Ecto neural progenitor cell (in vitro differentiated cells): ENCODE measurements around the gene EPB41L1.
A peak's percentile ranks its signal among the peaks of the same experiment; 100 is the strongest.
"Not testable (repeated sequence)": the region's sequence is repeated elsewhere in the genome, so short reads cannot be mapped to it uniquely, and the experiment has no call there.

ENCODE experiments used
- DNase-seq: peaks from one replicate; pipeline ENCODE4 v3.0.0-alpha.2; 2018; ENCODE audit warnings: low spot score

Gene EPB41L1

DNA sequence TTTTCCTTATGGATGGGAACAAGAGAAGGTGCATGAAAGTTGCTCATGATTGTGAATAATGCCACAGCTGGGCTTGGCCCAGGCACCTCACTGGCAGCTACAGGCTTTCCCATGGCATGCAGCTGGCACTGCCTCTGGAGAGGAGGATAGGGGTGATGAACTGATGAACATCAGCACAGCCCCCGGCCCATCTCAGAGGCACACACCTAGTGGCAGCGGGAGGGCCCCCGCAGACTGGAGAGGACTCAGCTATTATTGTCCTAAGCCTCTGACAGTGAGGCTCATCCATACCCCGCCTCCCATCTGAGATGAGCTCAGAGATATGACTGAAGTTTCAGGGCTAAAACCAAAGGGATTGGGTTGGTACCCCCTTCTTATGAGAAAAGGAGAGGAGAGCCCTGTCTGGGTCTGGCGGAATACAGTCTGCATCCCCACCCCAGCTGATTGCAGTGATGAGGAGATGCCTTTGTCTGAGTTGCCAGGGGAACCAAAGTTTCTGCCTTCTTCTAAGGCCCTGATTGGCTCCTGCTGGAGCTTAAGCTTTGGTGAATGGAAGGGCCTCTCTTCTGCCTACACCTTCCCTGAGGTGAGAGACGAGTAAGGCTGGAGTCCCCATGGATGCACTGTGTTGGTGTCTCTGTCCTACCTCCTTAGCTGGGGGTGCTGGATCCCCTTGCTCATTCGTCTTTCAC, 27.6 kb upstream of the EPB41L1 start:
- DNase-seq, result peak; percentile 69

- DNase-seq, result no peak
Measured at GRCh38 chr20:36128463-36129159, 25.9 kb upstream of the EPB41L1 start.

DNA sequence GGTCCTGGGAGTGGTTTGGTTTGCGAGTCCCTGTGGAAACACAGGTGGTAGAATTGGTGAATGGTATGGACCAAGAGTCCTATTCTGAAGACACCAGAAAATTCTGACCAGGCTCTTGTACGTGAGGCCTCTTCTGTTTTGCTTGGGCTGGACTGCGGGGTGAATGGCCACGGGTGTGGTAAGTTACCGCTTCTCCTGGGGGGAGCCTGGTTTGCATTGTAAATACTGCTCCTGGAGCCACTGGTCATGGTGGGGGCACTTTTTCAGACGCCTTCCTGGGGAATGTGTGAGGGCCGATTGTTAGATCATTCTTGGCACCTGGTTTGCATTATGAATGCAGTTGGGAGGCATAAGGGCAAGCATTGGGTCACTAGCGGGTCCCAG, 25.4 kb upstream of the EPB41L1 start:
- DNase-seq, result no peak

GRCh38 chr20:36130390-36130789, 24.1 kb upstream of the EPB41L1 start:
- no peak for DNase-seq

- no peak for DNase-seq
Measured at GRCh38 chr20:36132802-36133211, 21.7 kb upstream of the EPB41L1 start.

DNA sequence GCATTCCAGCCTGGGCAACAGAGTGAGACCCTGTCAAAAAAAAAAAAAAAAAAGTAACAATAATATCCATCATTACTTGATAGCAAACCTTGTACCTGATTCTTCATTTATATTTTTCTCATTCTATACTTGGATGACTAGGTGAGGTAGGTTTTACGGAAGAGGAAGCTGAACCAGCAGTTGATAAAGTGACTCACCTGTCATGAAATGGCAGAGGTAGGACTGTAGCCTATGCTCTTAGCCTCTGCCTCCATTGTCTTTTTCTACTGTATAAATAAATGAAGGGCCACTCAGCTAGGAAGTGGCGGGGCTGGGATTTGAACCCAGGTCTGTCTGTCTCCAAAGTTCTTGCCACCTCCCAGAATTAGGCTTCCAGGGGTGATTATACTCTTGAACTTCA, 20.7 kb upstream of the EPB41L1 start:
- DNase-seq, result no peak

DNA sequence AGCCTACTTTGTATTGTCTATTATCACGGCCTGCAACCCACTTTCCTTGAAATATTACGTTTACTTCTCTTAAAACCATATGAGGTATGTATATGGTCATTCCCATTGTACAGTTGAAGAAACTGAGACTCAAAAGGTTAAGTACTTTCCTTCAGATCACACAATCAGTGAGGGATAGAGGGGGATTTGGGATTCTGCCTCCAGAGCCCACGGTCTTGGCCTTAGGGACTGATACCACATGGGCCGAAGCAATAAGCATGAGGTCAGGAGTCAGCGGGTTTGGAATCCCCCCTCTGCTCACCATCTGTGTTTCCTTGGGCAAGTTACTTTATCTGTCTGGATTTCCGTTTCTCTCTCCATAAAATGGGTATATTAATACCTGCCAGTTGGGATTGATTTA, 19.4 kb upstream of the EPB41L1 start:
- DNase-seq, result no peak

DNA sequence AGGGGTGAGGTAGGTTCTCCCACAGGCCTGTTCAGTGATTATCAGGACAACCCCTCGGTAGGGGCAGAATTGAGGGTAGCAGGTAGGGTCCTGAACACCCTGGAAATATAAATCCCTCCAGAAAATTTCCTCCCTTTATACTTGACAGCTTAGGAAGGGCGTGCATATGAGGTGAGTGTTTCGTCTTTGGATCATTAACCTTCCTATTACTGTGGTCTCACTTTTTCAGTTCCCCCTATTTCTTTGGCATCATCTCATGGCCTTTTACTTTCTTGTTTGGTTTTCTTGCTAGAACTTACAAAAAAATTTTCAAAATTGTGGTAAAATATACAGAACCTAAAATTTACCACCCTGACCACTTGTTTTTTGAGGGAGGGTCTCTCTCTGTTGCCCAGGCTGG, 18.7 kb upstream of the EPB41L1 start:
- DNase-seq, result no peak

- not testable (repeated sequence) for DNase-seq
Measured at GRCh38 chr20:36137313-36137712, 17.2 kb upstream of the EPB41L1 start.

DNA sequence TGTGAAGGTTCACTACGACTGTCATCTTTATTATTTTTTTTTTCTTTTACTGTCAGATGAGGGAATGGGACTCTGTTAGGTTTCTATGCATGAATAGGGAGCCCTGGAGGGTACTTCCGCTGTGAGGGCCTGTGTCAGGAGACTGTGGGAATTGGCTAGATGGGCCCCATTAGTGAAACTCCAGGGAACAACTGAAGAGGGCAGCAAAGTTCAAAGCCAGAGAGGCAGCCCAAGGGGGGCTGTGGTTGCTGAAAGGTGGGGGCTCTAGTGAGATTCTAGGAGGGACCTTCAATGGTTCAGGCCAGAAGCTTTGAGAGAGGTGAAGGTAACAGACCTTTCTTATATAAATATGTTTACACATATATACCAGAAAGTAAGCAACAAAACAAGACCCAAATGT, 13.2 kb upstream of the EPB41L1 start:
- no peak for DNase-seq

DNA sequence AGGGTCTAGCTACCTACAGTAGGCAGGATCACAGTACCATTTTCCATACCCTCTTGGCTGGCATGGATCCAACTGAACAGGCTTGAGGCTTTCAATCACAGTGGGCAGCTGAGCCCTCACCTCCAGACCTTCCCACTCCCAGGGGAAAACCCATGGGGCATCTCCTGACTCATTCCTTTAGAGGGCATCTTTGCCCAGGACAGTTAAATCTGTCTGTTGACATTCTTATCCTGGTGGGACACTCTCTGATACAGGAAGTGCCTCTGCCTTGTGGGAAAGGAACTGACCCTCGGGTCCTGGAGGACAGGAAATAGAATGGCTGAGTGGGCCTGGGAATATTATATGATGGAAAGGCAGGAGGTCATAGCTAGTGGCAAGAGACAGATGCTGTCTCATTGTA, 10.2 kb upstream of the EPB41L1 start:
- DNase-seq, result no peak

- DNase-seq, result no peak
Measured at GRCh38 chr20:36145877-36146707, 8.4 kb upstream of the EPB41L1 start.

DNA sequence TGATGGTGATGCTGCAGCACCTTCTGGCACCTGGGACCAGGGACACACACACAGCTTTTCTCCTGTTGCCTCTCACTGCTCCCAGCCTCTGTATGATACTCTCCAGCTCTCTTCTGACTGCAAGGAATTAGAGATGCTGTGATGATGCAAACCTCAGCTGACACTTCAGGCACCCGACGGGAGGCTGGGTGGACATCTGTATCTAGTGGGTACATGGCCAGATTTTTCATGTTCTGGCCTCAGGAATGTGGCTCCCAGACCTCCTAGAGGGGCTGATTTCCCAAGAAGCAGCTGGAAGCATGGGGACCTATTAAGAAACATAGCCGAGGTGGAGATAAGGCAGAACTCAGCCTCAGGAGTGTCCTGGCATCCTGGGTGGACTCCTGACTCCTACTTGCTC, 6.8 kb upstream of the EPB41L1 start:
- no peak for DNase-seq

GRCh38 chr20:36148439-36148838, 6.1 kb upstream of the EPB41L1 start:
- DNase-seq, result no peak

GRCh38 chr20:36149012-36149411, 5.5 kb upstream of the EPB41L1 start:
- DNase-seq, result no peak

DNA sequence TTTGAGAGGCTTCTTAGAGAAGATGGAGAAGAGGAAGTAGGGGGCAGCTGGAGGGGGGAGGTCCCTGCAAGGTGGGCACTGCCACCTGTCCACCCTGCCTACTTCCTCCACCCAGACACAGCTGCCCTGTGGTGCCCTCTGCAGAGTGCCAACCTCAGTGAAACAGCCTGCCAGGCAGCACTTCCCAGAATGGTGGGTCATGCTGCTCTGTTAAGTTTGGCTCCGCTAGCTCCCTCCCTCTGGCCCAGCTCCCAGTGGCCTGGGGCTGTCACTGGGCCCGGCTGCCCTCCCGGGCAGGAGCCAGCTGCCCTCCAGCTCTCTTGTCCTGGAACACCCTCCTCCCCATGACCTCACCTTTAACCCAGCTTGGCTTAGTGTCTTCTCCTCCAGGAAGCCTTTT, 5.1 kb upstream of the EPB41L1 start:
- no peak for DNase-seq

- no peak for DNase-seq
Measured at GRCh38 chr20:36150489-36150846, 4.1 kb upstream of the EPB41L1 start.

DNA sequence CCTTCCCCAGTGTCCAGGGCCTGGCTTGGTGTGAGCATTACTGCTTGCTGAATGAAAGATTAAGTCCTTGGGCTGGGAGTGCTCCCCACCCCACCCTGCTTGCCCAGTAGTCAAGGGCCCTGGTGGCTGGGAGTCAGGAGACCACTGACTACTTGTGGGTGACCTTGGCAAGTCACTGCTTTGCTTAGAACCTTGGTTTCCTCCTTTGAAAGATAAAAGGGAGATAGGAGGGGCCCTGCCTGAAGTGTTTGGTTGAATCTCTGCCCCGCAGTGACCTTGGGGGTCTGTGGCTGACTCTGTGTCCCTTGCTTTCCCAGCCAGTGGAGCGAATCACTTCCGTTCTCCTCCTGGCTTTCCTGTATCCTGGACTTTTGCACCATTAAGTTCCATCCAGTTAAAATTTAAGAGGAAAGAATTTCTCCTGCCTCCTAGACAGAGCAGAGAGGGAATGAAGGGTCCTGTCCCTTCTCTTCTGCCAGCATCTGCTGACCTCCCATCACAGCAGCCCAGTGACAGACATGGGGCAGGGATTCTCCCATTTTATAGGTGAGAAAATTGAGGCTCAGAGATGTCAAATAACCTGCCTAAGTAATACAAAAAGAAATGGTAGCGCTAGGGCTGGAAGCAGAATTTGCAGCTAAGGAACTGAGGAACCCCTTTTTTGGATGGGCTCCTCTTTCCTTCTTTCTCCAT, 3.5 kb upstream of the EPB41L1 start:
- DNase-seq, result no peak

DNA sequence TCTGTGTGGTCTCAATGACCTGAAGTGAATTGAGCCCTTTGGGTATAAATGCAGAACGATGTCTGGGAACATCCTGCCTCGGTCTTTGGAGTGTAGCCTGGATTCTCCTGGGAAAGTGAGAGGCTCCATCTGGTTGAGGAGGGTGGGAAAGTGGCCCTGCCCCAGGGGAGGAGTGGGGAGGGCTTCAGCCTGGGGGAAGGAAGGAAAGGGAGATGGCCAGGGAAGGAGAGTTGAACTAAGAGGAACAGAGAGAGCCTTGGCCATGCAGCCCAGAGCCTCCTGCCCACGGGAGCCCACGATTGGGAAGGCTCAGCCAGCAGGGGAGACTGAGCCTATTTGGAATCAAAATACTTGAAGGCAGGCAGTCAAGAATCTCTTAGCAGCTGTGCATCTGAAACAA, 2.3 kb upstream of the EPB41L1 start:
- DNase-seq, result no peak

DNA sequence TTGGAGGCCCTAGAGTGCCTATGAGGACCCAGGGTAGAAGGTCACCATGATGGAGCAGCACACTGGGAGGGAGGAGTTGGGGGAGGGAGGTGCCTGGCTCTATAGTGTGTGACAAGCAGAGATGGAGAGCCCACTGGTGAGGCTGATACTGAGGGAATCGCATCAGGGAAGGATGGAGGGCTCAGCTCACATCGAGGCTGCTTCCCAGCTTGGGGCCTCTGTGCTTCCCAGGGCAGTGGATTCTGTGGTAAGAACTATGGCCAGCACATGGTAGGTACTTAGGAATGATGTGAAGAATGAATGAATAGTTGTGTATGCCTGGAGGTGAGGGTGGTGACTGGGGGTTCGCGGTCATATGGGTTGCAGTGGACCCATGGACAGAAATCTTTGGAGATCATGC, 1.3 kb upstream of the EPB41L1 start:
- DNase-seq, result no peak

- DNase-seq, result peak; percentile 86
Measured at GRCh38 chr20:36153736-36154699, 522 bp upstream of the EPB41L1 start.

DNA sequence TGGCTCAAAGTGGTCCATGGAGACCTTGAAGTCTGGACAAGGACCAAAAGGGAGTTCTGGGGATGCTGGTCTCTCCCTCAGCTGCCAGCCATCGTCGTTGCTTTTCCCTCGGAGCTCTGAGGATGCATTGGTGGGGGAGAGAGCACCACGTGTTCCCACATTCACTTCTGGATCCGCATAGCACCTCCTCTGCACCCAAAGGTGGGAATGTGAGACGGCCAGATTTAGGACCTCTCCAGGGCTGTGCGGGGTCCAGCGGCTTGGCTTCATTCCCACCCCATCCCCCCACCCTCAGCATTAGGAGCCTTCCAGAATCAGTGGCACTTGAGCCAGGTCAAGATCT, 1.1 kb downstream of the EPB41L1 start:
- no peak for DNase-seq
